Measurements from ENCODE around the gene PAK4. TPM values are rescaled to one million over a fixed set of nuclear protein-coding genes. Genes with fewer than 3 reads are reported as not detected.
"Not testable (repeated sequence)": the region's sequence is repeated elsewhere in the genome, so short reads cannot be mapped to it uniquely, and the experiment has no call there.

The PAK4 gene
- total and polyA plus RNA-seq, 2 donors from 2014 or later: 52.5 to 55.6 TPM

DNA sequence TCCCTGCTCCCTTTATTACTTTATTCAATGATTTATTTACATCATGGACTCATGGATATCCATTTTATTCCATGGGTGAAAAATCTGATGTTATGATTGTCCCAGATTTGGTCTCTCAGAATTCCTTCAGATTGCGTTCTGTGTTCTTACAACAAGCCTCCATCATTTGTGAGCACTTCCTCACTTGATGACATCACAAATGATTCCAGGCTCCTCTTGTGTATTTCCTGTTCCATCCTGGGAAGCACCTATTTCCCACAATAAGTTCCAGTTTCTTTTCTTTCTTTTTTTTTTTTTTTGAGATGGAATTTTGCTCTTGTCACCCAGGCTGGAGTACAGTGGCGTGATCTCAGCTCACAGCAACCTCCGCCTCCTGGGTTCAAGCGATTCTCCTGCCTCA lies 34.7 kb upstream of the PAK4 start:
- no peak overlapping the region for H3K9ac ChIP-seq (ENCODE audit: low read length in 3 of 3)
- TF ChIP-seq CTCF (IDR thresholded peaks at IDR 0.05; ENCODE audit: borderline replicate concordance, extremely low read depth, insufficient read depth): no peak
- no peaks in the 10 kb centered on the region for H3K27me3 ChIP-seq (ENCODE audit: control insufficient read depth, insufficient read depth, low read length)
- H3K4me3 ChIP-seq (ENCODE audit: low read length in 3 of 3): no peak overlapping the region
- intact Hi-C loops (cut with DNase I): no loop called here
- H3K36me3 ChIP-seq (ENCODE audit: control insufficient read depth in 2 of 3, insufficient read depth in 3 of 3, low read length in 3 of 3): no peaks in the 10 kb centered on the region
- H3K27ac ChIP-seq (ENCODE audit: low read depth in 2 of 2, low read length in 2 of 2): no peak overlapping the region
- H3K4me1 ChIP-seq (ENCODE audit: control insufficient read depth in 2 of 3, insufficient read depth in 2 of 3, low read depth in 1 of 3, low read length in 3 of 3): no peaks in the 10 kb centered on the region
- no peak for DNase-seq
- FAIRE-seq: no peak
- no peaks in the 10 kb centered on the region for H3K9me3 ChIP-seq (ENCODE audit: control insufficient read depth in 2 of 3, insufficient read depth in 1 of 3, low read length in 3 of 3)

- H3K9ac ChIP-seq (ENCODE audit: low read length in 3 of 3); FAIRE-seq: not testable (repeated sequence)
Measured at GRCh38 chr19:39095799-39096540, 29.6 kb upstream of the PAK4 start.

DNA sequence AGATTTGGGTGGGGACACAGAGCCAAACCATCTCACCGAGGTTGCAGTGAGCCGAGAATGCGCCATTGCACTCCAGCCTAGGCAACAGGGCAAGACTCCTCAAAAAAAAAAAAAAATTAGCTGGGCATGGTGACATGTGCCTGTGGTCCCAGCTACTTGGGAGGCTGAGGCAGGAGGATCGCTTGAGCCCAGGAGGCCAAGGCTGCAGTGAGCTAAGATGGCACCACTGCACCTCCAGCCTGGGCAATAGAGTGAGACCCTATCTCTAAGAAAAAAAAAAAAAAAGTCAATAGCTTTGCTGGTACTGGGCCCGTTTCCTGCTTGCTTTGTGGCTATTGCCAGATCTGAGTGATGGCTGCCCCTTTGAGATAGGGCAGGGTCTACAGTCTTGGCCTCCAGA lies 28.3 kb upstream of the PAK4 start:
- TF ChIP-seq CTCF (IDR thresholded peaks at IDR 0.05; ENCODE audit: borderline replicate concordance, extremely low read depth, insufficient read depth): no peak
- Histone ChIP-seq H3K27me3 (ENCODE audit: control insufficient read depth, insufficient read depth, low read length) (no peaks in the 10 kb centered on the region), H3K4me3 (ENCODE audit: low read length in 3 of 3) (no peak overlapping the region), H3K36me3 (ENCODE audit: control insufficient read depth in 2 of 3, insufficient read depth in 3 of 3, low read length in 3 of 3) (no peaks in the 10 kb centered on the region), H3K4me1 (ENCODE audit: control insufficient read depth in 2 of 3, insufficient read depth in 2 of 3, low read depth in 1 of 3, low read length in 3 of 3) (no peaks in the 10 kb centered on the region), H3K27ac (ENCODE audit: low read depth in 2 of 2, low read length in 2 of 2) (no peak overlapping the region), H3K9me3 (ENCODE audit: control insufficient read depth in 2 of 3, insufficient read depth in 1 of 3, low read length in 3 of 3) (no peaks in the 10 kb centered on the region), H3K9ac (ENCODE audit: low read length in 3 of 3) (no peak overlapping the region)
- DNase-seq: no peak
- intact Hi-C loops (cut with DNase I): no loop called here
- FAIRE-seq: no peak

More at GRCh38 chr19:39095799-39096540, 29.6 kb upstream of the PAK4 start:
- intact Hi-C loops (cut with DNase I); H3K27ac ChIP-seq (ENCODE audit: low read depth in 2 of 2, low read length in 2 of 2); H3K27me3 ChIP-seq (ENCODE audit: control insufficient read depth, insufficient read depth, low read length); DNase-seq; H3K4me1 ChIP-seq (ENCODE audit: control insufficient read depth in 2 of 3, insufficient read depth in 2 of 3, low read depth in 1 of 3, low read length in 3 of 3); H3K36me3 ChIP-seq (ENCODE audit: control insufficient read depth in 2 of 3, insufficient read depth in 3 of 3, low read length in 3 of 3); H3K4me3 ChIP-seq (ENCODE audit: low read length in 3 of 3); H3K9me3 ChIP-seq (ENCODE audit: control insufficient read depth in 2 of 3, insufficient read depth in 1 of 3, low read length in 3 of 3): not testable (repeated sequence)

- FAIRE-seq: no peak
- H3K36me3 ChIP-seq (ENCODE audit: control insufficient read depth in 2 of 3, insufficient read depth in 3 of 3, low read length in 3 of 3): no peaks in the 10 kb centered on the region
Measured at GRCh38 chr19:39097721-39098120, 27.9 kb upstream of the PAK4 start.

More at GRCh38 chr19:39097721-39098120, 27.9 kb upstream of the PAK4 start:
- Histone ChIP-seq H3K4me3 (ENCODE audit: low read length in 3 of 3) (no peak overlapping the region), H3K9me3 (ENCODE audit: control insufficient read depth in 2 of 3, insufficient read depth in 1 of 3, low read length in 3 of 3) (no peaks in the 10 kb centered on the region), H3K9ac (ENCODE audit: low read length in 3 of 3) (no peak overlapping the region), H3K4me1 (ENCODE audit: control insufficient read depth in 2 of 3, insufficient read depth in 2 of 3, low read depth in 1 of 3, low read length in 3 of 3) (no peaks in the 10 kb centered on the region), H3K27ac (ENCODE audit: low read depth in 2 of 2, low read length in 2 of 2) (no peak overlapping the region), H3K27me3 (ENCODE audit: control insufficient read depth, insufficient read depth, low read length) (no peaks in the 10 kb centered on the region)
- no peak for TF ChIP-seq CTCF (IDR thresholded peaks at IDR 0.05; ENCODE audit: borderline replicate concordance, extremely low read depth, insufficient read depth)
- intact Hi-C loops (cut with DNase I): no loop called here
- no peak for DNase-seq
